GM18499 (cell line): ENCODE results near the gene ZNF471.

ENCODE experiments used
- ATAC-seq: cut with Tn5 transposase; IDR thresholded peaks from one replicate; pipeline ENCODE4 v1.9.1; 2021; ENCODE audit warnings: moderate number of reproducible peaks; ENCODE audit not compliant: insufficient read depth, unreplicated experiment

Gene ZNF471

GRCh38 chr19:56572589-56572988 is 64.9 kb downstream of the ZNF471 start:
- no peak for ATAC-seq

GRCh38 chr19:56573914-56574313 is 66.3 kb downstream of the ZNF471 start:
- ATAC-seq: no peak

- no peak for ATAC-seq
Measured at GRCh38 chr19:56577719-56578602, 70.3 kb downstream of the ZNF471 start.
